GM12878 (cell line): ENCODE results near the gene KLC4. TPM values are rescaled to one million over a fixed set of nuclear protein-coding genes. Genes with fewer than 3 reads are reported as not detected.

Source experiments
- ATAC-seq: fragments of 200-7000 bp; cut with Tn5 transposase; 3 replicates; pipeline ENCODE4 v1.9.1; 2020; ENCODE audit warnings: mild to moderate bottlenecking, moderate library complexity
- Bru-seq: library from RNA; stranded (reverse); fragments of 400-500 nt; gene quantifications from one replicate; lab custom pipeline; 2021; lab: Mats Ljungman, UMichigan
- BruChase-seq, 2 experiments: library from RNA; stranded (reverse); fragments of 400-500 nt; gene quantifications; one replicate each; lab custom pipeline; 2021; lab: Mats Ljungman, UMichigan
- BruUV-seq: library from RNA; stranded (reverse); fragments of 400-500 nt; replicated peaks from 2 replicates; lab custom pipeline; 2021; lab: Mats Ljungman, UMichigan
- CTCF ChIA-PET: fragments of 300-600 bp; sonication (Branson Sonifier 250); formaldehyde crosslinking; extraction: SDS; loops from one replicate; lab custom pipeline; 2021; ENCODE audit warnings: inconsistent platforms; lab: Yijun Ruan, JAX
- POLR2A ChIA-PET: fragments of 350-600 bp; formaldehyde crosslinking; extraction: SDS; loops from one replicate; lab custom pipeline; 2021; ENCODE audit warnings: inconsistent platforms; lab: Charles Lee
- RAD21 ChIA-PET: fragments of 300-600 bp; sonication (Branson Sonifier 250); formaldehyde crosslinking; loops from one replicate; lab custom pipeline; 2023; ENCODE audit warnings: antibody characterized with exemption; ENCODE audit not compliant: unreplicated experiment; lab: Charles Lee
- SMC1A ChIA-PET: fragments of 300-600 bp; sonication (Branson Sonifier 250); formaldehyde crosslinking; loops from one replicate; lab custom pipeline; 2023; ENCODE audit not compliant: unreplicated experiment, uncharacterized antibody; lab: Charles Lee
- DNase-seq: peaks from one replicate; pipeline ENCODE4 v3.0.0-alpha.2; 2011; ENCODE audit warnings: low read depth, low spot score
- FAIRE-seq: peaks from 3 replicates; lab custom pipeline; 2011; peaks lifted over from hg19 to GRCh38; lab: Jason Lieb, UNC
- H2AFZ ChIP-seq: 2 replicates; pipeline ENCODE4 v1.6.0; 2011; ENCODE audit warnings: low read depth, low read length, control low read depth; ENCODE audit not compliant: control insufficient read depth
- H3K27ac ChIP-seq: 2 replicates; pipeline ENCODE4 v1.5.1; 2011; ENCODE audit warnings: control low read depth; ENCODE audit not compliant: control insufficient read depth, insufficient read depth
- H3K27me3 ChIP-seq, 2 experiments: replicated peaks in 1 of 2; 2 replicates each; pipeline versions ENCODE4 v1.6.0 to v1.6.1; 2011; ENCODE audit warnings: low read length in 1 of 2; ENCODE audit not compliant: control insufficient read depth in 2 of 2, insufficient read depth in 2 of 2
- H3K36me3 ChIP-seq, 2 experiments: 2 replicates each; pipeline ENCODE4 v1.5.1; 2011; ENCODE audit warnings: low read length in 1 of 2; ENCODE audit not compliant: control insufficient read depth in 2 of 2, insufficient read depth in 2 of 2
- H3K4me1 ChIP-seq: 2 replicates; pipeline ENCODE4 v1.6.1; 2011; ENCODE audit warnings: mild to moderate bottlenecking, low read length, moderate library complexity, mixed read lengths; ENCODE audit not compliant: control insufficient read depth, insufficient read depth
- H3K4me2 ChIP-seq: 2 replicates; pipeline ENCODE4 v1.6.0; 2011; ENCODE audit warnings: control low read depth; ENCODE audit not compliant: control insufficient read depth, insufficient read depth
- H3K4me3 ChIP-seq: fragments of 200-600 bp; sonication (generic); 2 replicates; pipeline ENCODE4 v1.5.1; 2016
- H3K79me2 ChIP-seq: 2 replicates; pipeline ENCODE4 v1.6.0; 2011; ENCODE audit warnings: low read length; ENCODE audit not compliant: control insufficient read depth, insufficient read depth
- H3K9ac ChIP-seq: 2 replicates; pipeline ENCODE4 v1.8.0; 2011; ENCODE audit warnings: low read length, control low read depth, mixed read lengths; ENCODE audit not compliant: control insufficient read depth, insufficient read depth
- H3K9me3 ChIP-seq: replicated peaks from 3 replicates; pipeline ENCODE4 v1.5.1; 2011; ENCODE audit warnings: mild to moderate bottlenecking, low read length; ENCODE audit not compliant: control insufficient read depth, insufficient read depth
- H4K20me1 ChIP-seq: 2 replicates; pipeline ENCODE4 v1.6.0; 2011; ENCODE audit not compliant: control insufficient read depth, insufficient read depth
- ASH2L ChIP-seq: fragments of 300-600, 200-600 bp; sonication (generic); IDR thresholded peaks from 2 replicates; pipeline ENCODE4 v1.6.1; 2017; ENCODE audit warnings: low read depth, mild to moderate bottlenecking, borderline replicate concordance
- ATF3 ChIP-seq: IDR thresholded peaks from 2 replicates; pipeline ENCODE4 v1.6.1; 2011; ENCODE audit warnings: low read depth, mild to moderate bottlenecking, low read length, moderate library complexity, borderline replicate concordance; ENCODE audit errors: extremely low read depth
- ATF7 ChIP-seq: fragments of 450-650 bp; IDR thresholded peaks from 2 replicates; pipeline ENCODE4 v1.6.1; 2016; ENCODE audit warnings: low read depth, mild to moderate bottlenecking
- ESRRA ChIP-seq: IDR thresholded peaks from 2 replicates; pipeline ENCODE4 v1.6.1; 2012; ENCODE audit warnings: mild to moderate bottlenecking, low read length, improper control_type of control experiment
- HCFC1 ChIP-seq: fragments of 150-350 bp; IDR thresholded peaks from 2 replicates; pipeline ENCODE4 v1.6.1; 2014; ENCODE audit warnings: low read length
- HDAC6 ChIP-seq: fragments of 200-600 bp; sonication (generic); IDR thresholded peaks from one replicate; pipeline ENCODE4 v1.8.0; 2017; ENCODE audit warnings: antibody characterized with exemption; ENCODE audit not compliant: unreplicated experiment
- JUNB ChIP-seq: IDR thresholded peaks from 2 replicates; pipeline ENCODE4 v1.6.1; 2016; ENCODE audit warnings: antibody characterized with exemption, mild to moderate bottlenecking
- POLR2A ChIP-seq: IDR thresholded peaks from 2 replicates; pipeline ENCODE4 v1.6.1; 2011; ENCODE audit warnings: low read depth, mild to moderate bottlenecking, low read length
- RFX5 ChIP-seq: IDR thresholded peaks from 2 replicates; pipeline ENCODE4 v1.6.1; 2011; ENCODE audit warnings: low read depth, low read length, improper control_type of control experiment
- ZNF592 ChIP-seq: fragments of 450-650 bp; IDR thresholded peaks from 2 replicates; pipeline ENCODE4 v1.6.1; 2017; ENCODE audit warnings: mild to moderate bottlenecking, moderate library complexity
- WGBS: methylation state at CpG from one replicate; pipeline ENCODE4 v1.1.6; 2016; ENCODE audit warnings: low lambda C conversion rate; ENCODE audit not compliant: insufficient replicate concordance, insufficient coverage; ENCODE audit errors: missing lambda C conversion rate; 5-methylcytosine and 5-hydroxymethylcytosine counted together
- in situ Hi-C: fragments of 300-500 bp; cut with MboI; formaldehyde crosslinking; loops from 9 replicates; pipeline ENCODE4 v1.14.3; 2018; ENCODE audit warnings: mixed read lengths
- intact Hi-C: fragments of 100-400 bp; cut with micrococcal nuclease; formaldehyde crosslinking; loops from one replicate; pipeline ENCODE4 v1.14.2; 2022; ENCODE audit not compliant: unreplicated experiment
- long read RNA-seq, 2 experiments: library from polyadenylated mRNA; unstranded; transcript quantifications; one replicate each; pipeline ENCODE4 v2.0.0, GENCODE V29; 2019 to 2020
- polyA minus RNA-seq, 3 experiments: library from RNA; depleted of rRNA, polyadenylated mRNA; stranded (reverse); fragments of >200 nt; gene quantifications; 2 replicates each; pipeline ENCODE4 v1.2.3, GENCODE V29; 2011
- polyA plus RNA-seq, 11 experiments: library from polyadenylated mRNA; depleted of rRNA in 4 of 11; unstranded in 6 of 11; stranded (reverse) in 5 of 11; fragments of >200 nt; fragmentation: Nextera tagmentation in 4 of 11; fragmentation: Illumina TruSeq in 1 of 11; extraction: Ambion mirVana in 4 of 11; extraction: Trizol in 1 of 11; gene quantifications; 1 replicate in 1 of 11; 2 replicates in 10 of 11; pipeline versions ENCODE4 v1.2.1 to v1.2.3, GENCODE V29; 2011 to 2016; ENCODE audit warnings: inconsistent platforms in 2 of 11, missing spikeins in 2 of 11, low read depth in 1 of 11
- total RNA-seq, 4 experiments: library from RNA; depleted of rRNA in 3 of 4; stranded (reverse); fragments of >200 nt in 3 of 4; fragmentation: Illumina TruSeq in 1 of 4; extraction: Trizol in 1 of 4; gene quantifications; 2 replicates each; pipeline versions ENCODE4 v1.2.1 to v1.2.3, GENCODE V29; 2013 to 2021
- TF ChIP-seq, protein P1 (sequence below): fragments of 450-650 bp; IDR thresholded peaks from 2 replicates; pipeline ENCODE4 v1.6.1; 2017; ENCODE audit warnings: low read depth, mild to moderate bottlenecking, moderate library complexity

Gene KLC4
- 33.4 and 33.8 TPM in 2 replicates for total RNA-seq (2013; cell fraction: nucleolus; rRNA removed)
- total RNA-seq (2014; rRNA removed) (8.4 TPM in 2 replicates), total RNA-seq (2014; rRNA removed; fragmentation: Illumina TruSeq; extraction: Trizol) (4.2 and 4.8 TPM in 2 replicates), total RNA-seq (2021) (9.5 and 11.8 TPM in 2 replicates), polyA plus RNA-seq (2011; rRNA removed) (11.0 and 13.4 TPM in 2 replicates), polyA plus RNA-seq (2014; fragmentation: Illumina TruSeq; extraction: Trizol) (3.5 and 6.2 TPM in 2 replicates), polyA plus RNA-seq (2014; fragmentation: Nextera tagmentation; extraction: Ambion mirVana) (1 to 10 TPM in 1 of 2 experiments, under 1 TPM in 1; 0.90 to 2.4 TPM), polyA plus RNA-seq (2014; rRNA removed) (7.5 and 10.1 TPM in 2 replicates), polyA plus RNA-seq (2016; fragmentation: Nextera tagmentation; extraction: Ambion mirVana) (1 to 10 TPM; 6.3 to 7.9 TPM), polyA minus RNA-seq (2011; rRNA and poly(A)+ RNA removed) (10.5 and 14.0 TPM in 2 replicates), Bru-seq, nascent RNA (percentile 62 among the genes with signal in this experiment), BruChase-seq, experiment 1, labeled RNA remaining after a 6-hour chase (percentile 66 among the genes with signal in this experiment), BruChase-seq, experiment 2, labeled RNA remaining after a 2-hour chase (percentile 69 among the genes with signal in this experiment)
- polyA plus RNA-seq (2011; ENCODE audit: low read depth) = 10.7 TPM
- 10.3 and 13.1 TPM in 2 replicates for polyA plus RNA-seq (2011; cell fraction: cytosol; rRNA removed)
- 54.8 and 62.8 TPM in 2 replicates for polyA plus RNA-seq (2011; cell fraction: nucleus; rRNA removed)
- 16.8 and 17.7 TPM in 2 replicates for polyA plus RNA-seq (2012)
- 2.9 and 5.6 TPM in 2 replicates for polyA minus RNA-seq (2011; cell fraction: cytosol; rRNA and poly(A)+ RNA removed)
- polyA minus RNA-seq (2011; cell fraction: nucleus; rRNA and poly(A)+ RNA removed) = 15.2 and 21.5 TPM in 2 replicates
- long read RNA-seq, experiment 1, partial matches to known transcripts = 0 of 1 reads
- long read RNA-seq, experiment 1, other reads (novel, unspliced or antisense) = 1 of 1 reads
- long read RNA-seq, experiment 2, partial matches to known transcripts = 0 of 1 reads
- long read RNA-seq, experiment 2, other reads (novel, unspliced or antisense) = 1 of 1 reads

DNA sequence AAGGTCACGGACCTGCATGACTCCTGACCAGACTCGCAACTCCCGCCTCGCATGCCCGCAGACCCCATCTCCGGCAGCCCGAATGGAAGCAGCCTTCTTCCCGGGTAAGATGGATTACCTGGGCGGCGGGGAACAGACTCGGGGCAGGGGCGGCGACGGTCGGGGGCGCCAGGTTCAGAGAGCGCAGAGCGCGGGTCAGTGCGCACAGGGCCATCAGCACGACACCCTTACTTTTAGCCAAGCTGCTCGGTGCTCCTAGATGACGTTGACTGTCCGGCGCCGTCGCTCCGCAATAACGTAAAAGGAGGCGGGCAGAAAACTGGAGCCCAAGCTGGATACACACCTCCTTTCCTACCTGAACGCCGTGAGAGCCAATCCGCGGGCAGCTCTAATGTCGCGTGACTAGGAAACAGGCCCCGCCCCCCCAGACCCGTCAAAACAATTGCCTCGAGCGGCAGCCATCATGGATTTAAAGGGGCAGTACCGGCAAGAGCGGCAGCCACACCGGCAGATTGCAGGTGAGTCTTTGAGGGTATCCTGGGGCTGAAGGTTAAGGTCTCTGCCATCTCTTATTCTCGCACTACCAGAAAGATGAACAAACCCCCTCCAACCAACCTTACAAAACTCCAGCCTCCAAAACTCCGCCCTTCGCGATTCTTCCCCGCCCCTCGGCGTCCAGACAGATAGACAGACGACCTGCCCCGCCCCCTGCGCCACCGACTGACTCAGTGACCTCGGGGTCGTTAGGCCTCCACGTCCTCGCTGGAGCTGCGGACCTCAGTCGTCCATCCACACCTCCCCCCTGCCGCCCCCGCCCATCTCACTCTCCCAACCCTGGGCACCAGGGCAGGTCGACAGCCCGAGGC, at the start of gene KLC4, which contains the start of gene MRPL2:
TSS of gene KLC4 (plus strand) at position 464 of the 866 bp plus-strand sequence. CDS start 1,705 bp downstream, outside the sequence.
TSS of gene MRPL2 (minus strand) at position 267 of the 866 bp plus-strand sequence. CDS start at position 214, 53 bp downstream.
- in situ Hi-C loops = no loop called here
- Histone ChIP-seq H2AFZ (peak within 1 kb of the TSS; percentile 100), H4K20me1 (no peaks in the 10 kb centered on the region), H3K4me2 (peak within 1 kb of the TSS; percentile 97), H3K9me3 (no peaks in the 10 kb centered on the region), H3K36me3 (no peaks in the 10 kb centered on the region; a peak in 2 of 4 replicates), H3K27me3 (no peaks in the 10 kb centered on the region), H3K79me2 (peaks cover 15% of the 10 kb centered on the region), H3K4me1 (peaks cover 3% of the 10 kb centered on the region; the same call in 1 of the 2 replicates), H3K4me3 (peak within 1 kb of the TSS; percentile 95), H3K27ac (peak within 1 kb of the TSS; percentile 87), H3K9ac (peak within 1 kb of the TSS; percentile 89)
- ChIA-PET CTCF (interaction anchor here (0.9 to 1.4 kb wide), 2 partner anchors 49 to 84 kb away, joined by 3 to 4 read pairs; no protein-coding TSS in a partner anchor), RAD21 (interaction anchor here (0.9 to 3.0 kb wide), 6 partner anchors 37 to 496 kb away, joined by 3 to 16 read pairs (median 4); partner anchors contain the start of genes KLHDC3 and UBR2), POLR2A (interaction anchor here (0.5 to 2.5 kb wide), 10 partner anchors 36 to 570 kb away, joined by 3 to 19 read pairs (median 4); partner anchors contain the start of genes CUL9, GTPBP2, KLHDC3 and MEA1), SMC1A (interaction anchor here (0.7 to 2.2 kb wide), 6 partner anchors 45 to 159 kb away, joined by 3 to 10 read pairs (median 5); partner anchors contain the start of genes KLHDC3 and MEA1)
- no TSS peak for BruUV-seq
- FAIRE-seq (peak; percentile 100), ATAC-seq (peak; percentile 98), DNase-seq (peak; percentile 97)
- intact Hi-C loops = loop anchor here (5.0 kb wide), 1 partner anchor 157 kb away; no protein-coding TSS in a partner anchor
- under 1% methylated on average over 62 of the region's 64 CpGs for WGBS
- TF ChIP-seq, protein P1, sequence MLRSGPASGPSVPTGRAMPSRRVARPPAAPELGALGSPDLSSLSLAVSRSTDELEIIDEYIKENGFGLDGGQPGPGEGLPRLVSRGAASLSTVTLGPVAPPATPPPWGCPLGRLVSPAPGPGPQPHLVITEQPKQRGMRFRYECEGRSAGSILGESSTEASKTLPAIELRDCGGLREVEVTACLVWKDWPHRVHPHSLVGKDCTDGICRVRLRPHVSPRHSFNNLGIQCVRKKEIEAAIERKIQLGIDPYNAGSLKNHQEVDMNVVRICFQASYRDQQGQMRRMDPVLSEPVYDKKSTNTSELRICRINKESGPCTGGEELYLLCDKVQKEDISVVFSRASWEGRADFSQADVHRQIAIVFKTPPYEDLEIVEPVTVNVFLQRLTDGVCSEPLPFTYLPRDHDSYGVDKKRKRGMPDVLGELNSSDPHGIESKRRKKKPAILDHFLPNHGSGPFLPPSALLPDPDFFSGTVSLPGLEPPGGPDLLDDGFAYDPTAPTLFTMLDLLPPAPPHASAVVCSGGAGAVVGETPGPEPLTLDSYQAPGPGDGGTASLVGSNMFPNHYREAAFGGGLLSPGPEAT = peak; percentile 89
- TF ChIP-seq JUNB (no peak), RFX5 (peak; percentile 73), ASH2L (peak; percentile 27; the same call in 1 of the 2 replicates), ATF7 (peak; percentile 48; the same call in 1 of the 2 replicates), ZNF592 (no peak), HDAC6 (no peak), POLR2A (peak; percentile 94), ESRRA (no peak), ATF3 (peak; percentile 86), HCFC1 (peak; percentile 83)
